Endodermal cell (in vitro differentiated cells): Measurements from ENCODE around the gene ZNF804A. TPM values are rescaled to one million over a fixed set of nuclear protein-coding genes. Genes with fewer than 3 reads are reported as not detected.

Experiments used
- DNase-seq: peaks from one replicate; pipeline ENCODE4 v3.0.0-alpha.2; 2017
- H3K27ac ChIP-seq: 2 replicates; pipeline ENCODE4 v1.5.1; 2013; ENCODE audit warnings: mild to moderate bottlenecking, low read depth, low read length, moderate library complexity
- H3K27me3 ChIP-seq: 2 replicates; pipeline ENCODE4 v1.6.1; 2013; ENCODE audit warnings: mild to moderate bottlenecking, low read length, moderate library complexity; ENCODE audit not compliant: insufficient read depth, control insufficient read depth, poor library complexity, severe bottlenecking
- H3K36me3 ChIP-seq: 2 replicates; pipeline ENCODE4 v1.7.0; 2013; ENCODE audit warnings: mild to moderate bottlenecking, low read length, moderate library complexity; ENCODE audit not compliant: control insufficient read depth, insufficient read depth
- H3K4me1 ChIP-seq: one replicate; pipeline ENCODE4 v1.7.0; 2013; ENCODE audit warnings: low read length; ENCODE audit not compliant: control insufficient read depth, insufficient read depth
- H3K4me3 ChIP-seq: 2 replicates; pipeline ENCODE4 v1.5.1; 2013; ENCODE audit warnings: mild to moderate bottlenecking, low read length, moderate library complexity
- H3K9ac ChIP-seq: 2 replicates; pipeline ENCODE4 v1.6.1; 2013; ENCODE audit warnings: mild to moderate bottlenecking, low read length, moderate library complexity; ENCODE audit not compliant: poor library complexity, severe bottlenecking; ENCODE audit errors: extremely low read depth
- H3K9me3 ChIP-seq: 2 replicates; pipeline ENCODE4 v1.6.1; 2013; ENCODE audit warnings: mild to moderate bottlenecking, low read length, moderate library complexity; ENCODE audit not compliant: control insufficient read depth
- H3K27ac Mint-ChIP-seq: 2 replicates; pipeline ENCODE4 v1.8.0; 2020; ENCODE audit warnings: mixed read lengths
- H3K27me3 Mint-ChIP-seq: 2 replicates; pipeline ENCODE4 v1.8.0; 2021; ENCODE audit warnings: mild to moderate bottlenecking, mixed read lengths; ENCODE audit not compliant: insufficient read depth
- H3K36me3 Mint-ChIP-seq: 2 replicates; pipeline ENCODE4 v1.8.0; 2020; ENCODE audit warnings: low read depth, mixed read lengths
- H3K4me1 Mint-ChIP-seq: 2 replicates; pipeline ENCODE4 v1.8.0; 2020; ENCODE audit warnings: mixed read lengths
- H3K4me3 Mint-ChIP-seq: 2 replicates; pipeline ENCODE4 v1.8.0; 2020; ENCODE audit warnings: mild to moderate bottlenecking, moderate library complexity, mixed read lengths
- H3K9me3 Mint-ChIP-seq: 2 replicates; pipeline ENCODE4 v1.8.0; 2020; ENCODE audit warnings: mild to moderate bottlenecking, mixed read lengths
- whole genome bisulfite sequencing, 2 experiments: methylation state at CpG; one replicate each; pipeline versions ENCODE4 v1.1.5 to v1.1.7; 2013; ENCODE audit warnings: missing lambda C conversion rate in 2 of 2, mixed read lengths in 1 of 2; ENCODE audit not compliant: insufficient coverage in 1 of 2, insufficient read length in 1 of 2; 5-methylcytosine and 5-hydroxymethylcytosine counted together
- total RNA-seq, 2 donors: library from RNA; stranded (reverse); fragmentation: NEBNext Ultra II Directional in 1 of 2; extraction: Animal tissue kit (Norgen Biotek cat#: 25700) in 1 of 2; gene quantifications; 2 replicates in 1 of 2; 3 replicates in 1 of 2; pipeline ENCODE4 v1.2.1, GENCODE V29; 2021
- TF ChIP-seq, protein P1 (sequence below): fragments of 200-600 bp; sonication (generic); conservative IDR thresholded peaks from 2 replicates; pipeline ENCODE4 v1.5.0; 2021; ENCODE audit warnings: antibody characterized with exemption, mild to moderate bottlenecking

Gene ZNF804A
- total RNA-seq, 2 donors from 2014 or later, result 0.15 TPM; not detected in 1

DNA sequence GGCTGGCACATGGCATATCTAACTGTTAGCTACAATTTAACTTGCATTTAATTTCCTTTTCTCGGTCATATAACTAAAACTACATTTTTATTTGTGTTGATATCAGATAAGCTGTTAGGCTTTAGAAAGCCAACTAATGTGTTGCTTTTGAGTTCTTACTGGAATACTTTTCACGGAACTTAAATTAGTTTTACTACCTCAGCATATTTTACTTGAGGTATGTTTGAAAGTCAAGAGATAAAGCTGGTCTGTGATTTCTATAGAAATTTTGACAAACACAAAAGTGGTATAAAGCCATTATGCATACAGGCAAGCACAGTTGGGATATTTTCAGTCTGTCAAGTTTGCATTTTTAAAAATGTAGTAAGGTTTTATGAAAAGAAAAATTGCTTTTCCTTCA lies 162.6 kb downstream of the ZNF804A start:
- no peak overlapping the region for H3K27ac ChIP-seq
- 83 to 100% methylated on average over 1 to 2 of the region's 2 CpGs for WGBS, 2 experiments
- H3K9me3 ChIP-seq, result peaks cover 6% of the 10 kb centered on the region
- TF ChIP-seq, protein P1, sequence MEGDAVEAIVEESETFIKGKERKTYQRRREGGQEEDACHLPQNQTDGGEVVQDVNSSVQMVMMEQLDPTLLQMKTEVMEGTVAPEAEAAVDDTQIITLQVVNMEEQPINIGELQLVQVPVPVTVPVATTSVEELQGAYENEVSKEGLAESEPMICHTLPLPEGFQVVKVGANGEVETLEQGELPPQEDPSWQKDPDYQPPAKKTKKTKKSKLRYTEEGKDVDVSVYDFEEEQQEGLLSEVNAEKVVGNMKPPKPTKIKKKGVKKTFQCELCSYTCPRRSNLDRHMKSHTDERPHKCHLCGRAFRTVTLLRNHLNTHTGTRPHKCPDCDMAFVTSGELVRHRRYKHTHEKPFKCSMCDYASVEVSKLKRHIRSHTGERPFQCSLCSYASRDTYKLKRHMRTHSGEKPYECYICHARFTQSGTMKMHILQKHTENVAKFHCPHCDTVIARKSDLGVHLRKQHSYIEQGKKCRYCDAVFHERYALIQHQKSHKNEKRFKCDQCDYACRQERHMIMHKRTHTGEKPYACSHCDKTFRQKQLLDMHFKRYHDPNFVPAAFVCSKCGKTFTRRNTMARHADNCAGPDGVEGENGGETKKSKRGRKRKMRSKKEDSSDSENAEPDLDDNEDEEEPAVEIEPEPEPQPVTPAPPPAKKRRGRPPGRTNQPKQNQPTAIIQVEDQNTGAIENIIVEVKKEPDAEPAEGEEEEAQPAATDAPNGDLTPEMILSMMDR, result no peak
- no peaks in the 10 kb centered on the region for H3K27me3 ChIP-seq
- H3K36me3 ChIP-seq, result no peaks in the 10 kb centered on the region
- H3K4me3 Mint-ChIP-seq, result no peak overlapping the region
- DNase-seq, result no peak
- H3K9ac ChIP-seq, result no peak overlapping the region
- no peaks in the 10 kb centered on the region for H3K4me1 ChIP-seq
- peaks cover 2% of the 10 kb centered on the region for H3K36me3 Mint-ChIP-seq
- no peaks in the 10 kb centered on the region for H3K27me3 Mint-ChIP-seq
- peaks cover 5% of the 10 kb centered on the region for H3K4me1 Mint-ChIP-seq
- H3K27ac Mint-ChIP-seq, result no peak overlapping the region
- no peak overlapping the region for H3K4me3 ChIP-seq
- H3K9me3 Mint-ChIP-seq, result peaks cover 5% of the 10 kb centered on the region

DNA sequence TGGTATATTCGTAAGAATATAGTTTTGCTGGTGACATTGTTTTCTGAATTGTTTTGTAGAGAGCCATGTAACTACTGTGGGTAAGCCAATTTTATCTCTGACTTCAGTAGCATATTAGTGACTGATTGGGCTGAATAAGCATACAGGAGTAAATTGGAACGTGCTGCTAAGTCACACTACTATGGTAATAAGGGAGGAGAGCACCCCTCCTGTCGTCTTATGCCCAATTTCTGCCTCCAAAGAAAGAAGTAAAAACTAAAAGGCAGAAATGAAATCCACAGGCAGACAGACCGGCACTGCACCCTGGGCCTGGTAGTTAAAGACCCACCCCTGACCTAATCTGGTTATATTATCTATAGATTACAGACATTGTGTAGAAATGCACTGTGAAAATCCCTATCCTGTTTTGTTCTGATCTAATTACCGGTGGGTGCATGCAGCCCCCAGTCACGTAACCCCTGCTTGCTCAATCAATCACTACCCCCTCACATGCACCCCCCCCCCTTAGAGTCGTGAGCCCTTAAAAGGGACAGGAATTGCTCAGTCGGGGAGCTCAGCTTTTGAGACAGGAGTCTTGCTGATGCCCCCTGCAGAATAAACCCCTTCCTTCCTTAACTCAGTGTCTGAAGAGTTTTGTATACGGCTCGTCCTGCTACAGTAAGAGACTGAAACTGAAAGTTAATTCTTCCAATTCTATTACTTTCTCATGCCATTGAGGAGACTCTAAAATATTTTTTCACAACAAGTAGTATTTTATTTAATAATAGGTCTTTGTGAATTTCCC lies 167.0 kb downstream of the ZNF804A start:
- Histone ChIP-seq H3K4me1 (no peaks in the 10 kb centered on the region), H3K27me3 (no peaks in the 10 kb centered on the region), H3K9me3 (peaks cover 6% of the 10 kb centered on the region), H3K27ac (no peak overlapping the region), H3K4me3 (no peak overlapping the region), H3K9ac (no peak overlapping the region), H3K36me3 (no peaks in the 10 kb centered on the region)
- H3K27ac Mint-ChIP-seq, result no peak overlapping the region
- TF ChIP-seq, protein P1, result no peak
- DNase-seq, result no peak
- H3K27me3 Mint-ChIP-seq, result no peaks in the 10 kb centered on the region
- peaks cover 2% of the 10 kb centered on the region for H3K36me3 Mint-ChIP-seq
- no peak overlapping the region for H3K4me3 Mint-ChIP-seq
- peaks cover 8% of the 10 kb centered on the region for H3K9me3 Mint-ChIP-seq
- 86 to 92% methylated on average over 1 to 10 of the region's 10 CpGs for whole genome bisulfite sequencing, 2 experiments
- no peaks in the 10 kb centered on the region for H3K4me1 Mint-ChIP-seq

DNA sequence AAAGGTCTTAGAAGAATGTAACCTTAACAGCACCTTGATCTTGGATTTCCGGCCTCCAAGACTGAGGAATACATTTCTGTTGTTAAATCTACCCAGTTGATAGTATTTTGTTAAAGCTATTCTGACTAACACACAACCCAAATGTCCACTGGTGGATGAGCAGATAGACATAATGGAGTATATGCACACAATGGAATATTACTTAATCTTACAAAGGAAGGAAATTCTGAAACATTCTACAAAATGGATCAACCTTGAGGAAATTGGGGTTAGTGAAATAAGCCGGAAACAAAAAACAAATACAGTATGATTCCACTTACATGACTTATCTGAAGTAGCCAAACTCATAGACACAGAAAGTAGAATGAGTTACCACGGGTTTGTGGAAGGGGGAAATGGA lies 168.7 kb downstream of the ZNF804A start:
- no peak overlapping the region for H3K4me3 ChIP-seq
- no peaks in the 10 kb centered on the region for H3K27me3 Mint-ChIP-seq
- no peaks in the 10 kb centered on the region for H3K27me3 ChIP-seq
- H3K9me3 ChIP-seq, result peaks cover 6% of the 10 kb centered on the region
- no peak overlapping the region for H3K4me3 Mint-ChIP-seq
- TF ChIP-seq, protein P1, result no peak
- H3K9me3 Mint-ChIP-seq, result peaks cover 8% of the 10 kb centered on the region
- WGBS, 2 experiments, result 77 to 100% methylated on average over 1 to 2 of the region's 3 CpGs
- DNase-seq, result no peak
- H3K9ac ChIP-seq, result no peak overlapping the region
- no peak overlapping the region for H3K27ac Mint-ChIP-seq
- H3K36me3 ChIP-seq, result no peaks in the 10 kb centered on the region
- H3K4me1 ChIP-seq, result no peaks in the 10 kb centered on the region
- H3K36me3 Mint-ChIP-seq, result peaks cover 2% of the 10 kb centered on the region
- no peaks in the 10 kb centered on the region for H3K4me1 Mint-ChIP-seq
- no peak overlapping the region for H3K27ac ChIP-seq
